HG02678 (cell line): ENCODE results near the gene PAWR.
"Not testable (repeated sequence)": the region's sequence is repeated elsewhere in the genome, so short reads cannot be mapped to it uniquely, and the experiment has no call there.

Source experiments
- ATAC-seq: cut with Tn5 transposase; IDR thresholded peaks from one replicate; pipeline ENCODE4 v1.9.1; 2021; ENCODE audit warnings: mild to moderate bottlenecking, moderate library complexity; ENCODE audit not compliant: unreplicated experiment

Gene PAWR

DNA sequence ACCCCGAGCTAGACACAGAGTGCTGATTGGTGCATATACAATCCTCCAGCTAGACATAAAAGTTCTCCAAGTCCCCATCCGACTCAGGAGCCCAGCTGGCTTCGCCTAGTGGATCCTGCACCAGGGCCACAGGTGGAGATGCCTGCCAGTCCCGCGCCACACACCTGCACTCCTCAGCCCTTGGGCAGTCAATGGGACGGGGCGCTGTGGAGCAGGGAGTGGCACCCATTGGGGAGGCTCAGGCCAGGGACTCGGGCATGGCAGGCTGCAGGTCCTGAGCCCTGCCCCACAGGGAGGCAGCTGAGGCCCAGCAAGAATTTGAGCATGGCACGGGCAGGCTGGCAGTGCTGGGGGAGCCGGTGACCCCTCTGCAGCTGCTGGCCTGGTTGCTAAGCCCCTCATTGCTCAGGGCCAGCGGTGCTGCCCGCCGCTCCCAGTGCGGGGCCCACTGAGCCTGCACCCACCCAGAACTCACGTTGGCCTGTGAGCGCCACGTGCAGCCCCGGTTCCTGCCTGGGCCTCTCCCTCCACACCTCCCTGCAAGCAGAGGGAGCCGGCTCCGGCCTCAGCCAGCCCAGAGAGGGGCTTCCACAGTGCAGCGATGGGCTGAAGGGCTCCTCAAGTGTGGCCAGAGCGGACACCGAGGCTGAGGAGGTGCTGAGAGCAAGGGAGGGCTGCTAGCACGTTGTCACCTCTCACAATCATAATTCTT, 136.7 kb downstream of the PAWR start:
- no peak for ATAC-seq

DNA sequence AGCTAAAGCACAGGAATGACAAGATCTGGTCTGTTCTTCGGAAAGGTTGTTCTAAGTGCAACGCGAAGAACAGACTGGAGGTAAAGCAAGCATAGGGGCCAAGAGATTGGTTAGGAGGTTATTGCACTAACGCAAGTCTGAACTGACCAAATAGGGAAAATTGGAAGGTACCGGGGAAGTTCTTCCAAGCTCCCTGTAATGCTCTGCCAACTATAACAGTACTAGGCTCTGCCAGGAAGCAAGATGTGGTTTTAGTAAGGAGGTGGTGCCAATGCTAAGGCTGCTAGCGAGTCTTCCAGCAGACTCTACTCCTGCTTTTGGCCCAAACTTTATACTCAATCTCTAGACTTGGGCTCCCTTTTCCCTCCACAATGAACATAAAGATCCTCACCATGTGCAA, 138.6 kb downstream of the PAWR start:
- no peak for ATAC-seq

DNA sequence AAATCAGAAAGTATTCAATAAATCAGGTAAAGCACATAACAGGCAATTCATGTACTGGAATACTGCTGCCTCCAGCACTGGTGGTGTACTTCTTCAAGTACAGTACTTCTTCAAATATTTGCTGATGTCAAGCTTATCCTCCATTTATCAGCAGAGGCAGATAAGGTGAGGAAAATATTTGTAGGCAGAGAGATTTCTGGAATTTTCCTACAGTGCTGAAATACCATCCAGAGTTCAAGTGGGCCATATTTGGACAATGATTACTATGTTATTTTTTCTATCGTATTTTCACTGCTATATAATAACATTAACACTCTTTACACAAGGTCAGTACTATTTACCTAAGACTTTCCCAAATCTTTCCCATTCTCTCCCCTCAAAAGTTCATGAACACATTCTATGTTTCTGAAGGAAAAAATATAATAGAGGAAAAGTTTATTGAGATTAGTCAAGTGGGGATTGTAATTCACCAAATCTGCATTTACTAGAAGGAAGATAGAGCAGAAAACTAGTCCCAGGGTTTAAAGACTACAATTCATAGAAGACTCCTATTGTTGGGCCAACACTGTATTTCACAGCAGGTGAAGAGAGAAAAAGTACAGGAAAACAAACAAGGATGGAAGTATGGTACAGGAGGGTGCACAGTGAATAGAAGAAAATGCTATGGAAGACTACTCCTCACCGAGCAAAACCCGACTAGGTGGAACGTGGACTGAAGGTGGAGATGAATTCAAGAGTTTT, 141.1 kb downstream of the PAWR start:
- ATAC-seq = no peak

DNA sequence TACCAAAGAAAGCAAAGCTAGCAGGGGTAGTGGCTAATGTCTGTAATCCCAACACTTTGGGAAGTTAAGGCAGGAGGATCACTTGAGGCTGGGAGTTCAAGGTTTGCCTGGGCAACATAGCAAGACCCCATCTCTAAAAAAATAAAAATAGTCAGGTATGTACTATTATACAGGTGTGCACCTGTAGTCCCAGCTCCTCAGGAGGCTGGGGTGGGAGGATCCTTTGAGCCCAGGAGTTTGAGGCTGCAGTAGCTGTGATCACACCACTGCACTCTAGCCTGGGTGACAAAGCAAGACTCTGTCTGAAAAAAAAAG, 142.2 kb downstream of the PAWR start:
- ATAC-seq = no peak

DNA sequence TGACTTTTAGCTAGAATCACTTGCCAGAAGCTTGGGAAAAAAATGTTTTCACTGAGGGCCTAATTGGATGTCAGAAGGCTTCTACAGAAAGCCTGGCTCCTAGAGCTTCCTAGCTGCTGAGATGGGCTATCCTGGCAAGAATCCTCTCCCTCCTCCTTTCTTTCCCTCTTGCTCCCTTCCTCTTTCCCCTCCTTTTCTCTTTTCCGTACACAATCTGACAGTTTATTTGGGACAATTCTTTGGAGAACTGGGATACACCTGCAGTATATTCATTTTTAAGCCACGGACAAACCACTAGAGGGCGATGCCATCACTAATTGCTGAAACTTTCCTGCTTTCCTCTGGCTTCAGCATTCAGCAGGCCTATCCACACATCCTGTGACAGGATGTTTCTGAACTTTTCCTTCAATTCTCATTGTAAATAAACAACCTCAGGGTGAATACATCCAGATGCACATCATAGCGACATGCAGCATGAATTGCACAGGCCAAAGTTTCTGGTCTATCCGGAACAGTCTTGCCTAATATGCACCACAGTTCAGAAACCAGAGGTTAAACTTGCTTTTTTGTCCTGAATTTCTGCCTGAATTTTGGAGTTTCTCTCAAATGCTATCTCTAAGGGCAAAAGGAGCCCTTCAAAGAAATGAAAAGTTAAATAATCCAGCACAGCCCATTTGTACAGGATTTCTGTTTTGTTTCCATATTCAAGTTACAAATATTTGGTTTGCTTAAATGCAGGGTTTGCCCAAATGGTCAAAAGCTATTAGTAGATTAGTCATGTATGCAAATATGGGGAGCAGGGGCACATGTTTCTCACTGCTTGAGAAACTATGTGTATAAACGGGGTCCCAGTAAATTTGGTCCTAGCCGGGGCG, 142.8 kb downstream of the PAWR start:
- peak; percentile 76 for ATAC-seq

DNA sequence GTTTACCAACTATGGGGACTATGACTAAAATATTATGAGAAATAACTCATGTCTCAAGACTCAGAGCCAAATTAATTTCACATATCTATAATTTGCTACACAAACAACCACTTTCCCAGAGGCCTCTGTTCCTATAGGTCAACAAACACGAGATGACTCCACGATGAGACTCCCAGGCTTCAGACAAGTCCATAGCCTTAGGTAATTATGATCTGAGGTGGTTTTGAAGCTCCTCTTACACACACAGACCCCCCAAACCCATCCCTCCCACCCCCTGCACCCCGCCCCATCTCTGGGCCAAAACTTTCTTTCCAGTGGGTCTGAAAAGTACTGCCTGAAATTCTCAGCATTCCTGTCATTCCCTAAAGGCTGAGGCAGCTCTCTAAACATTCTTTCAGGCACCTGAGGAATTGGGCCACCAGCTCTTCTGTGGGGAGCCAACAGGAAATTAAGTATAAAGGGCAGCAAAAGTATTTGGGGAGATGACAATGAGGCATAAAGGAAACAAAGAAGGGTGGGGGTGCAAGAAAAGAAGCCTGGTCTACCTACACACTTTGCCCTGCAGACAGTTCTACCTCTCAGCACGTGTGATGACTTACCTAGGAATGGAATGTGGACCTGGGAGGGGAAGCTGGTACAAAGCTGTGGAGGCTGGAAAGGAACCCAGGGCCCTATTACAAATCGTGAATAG, 143.6 kb downstream of the PAWR start:
- ATAC-seq = no peak

DNA sequence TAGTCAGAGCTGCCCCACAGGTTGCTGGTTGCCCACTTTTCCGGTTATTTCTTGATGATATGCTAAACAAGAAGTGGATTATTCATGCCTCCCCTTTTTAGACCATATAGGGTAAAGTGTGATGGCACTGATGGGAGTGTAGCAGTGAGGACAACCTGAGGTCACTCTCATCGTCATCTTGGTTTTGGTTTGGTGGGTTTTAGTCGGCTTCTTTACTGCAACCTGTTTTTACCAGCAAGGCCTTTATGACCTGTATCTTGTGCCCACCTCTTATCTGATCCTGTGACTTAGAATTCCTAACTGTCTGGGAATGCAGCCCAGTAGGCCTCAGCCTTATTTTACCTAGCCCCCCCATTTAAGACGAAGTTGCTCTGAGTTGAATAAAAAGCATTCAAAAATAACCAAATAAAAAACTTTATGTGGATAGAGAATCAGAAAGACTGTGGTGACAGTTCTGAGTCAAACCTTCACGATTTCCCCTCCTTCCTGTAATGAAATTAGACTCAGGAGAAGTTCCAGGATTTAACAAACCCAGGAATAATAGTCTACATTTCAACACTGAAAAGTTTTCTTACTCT, 144.2 kb downstream of the PAWR start:
- ATAC-seq = no peak

DNA sequence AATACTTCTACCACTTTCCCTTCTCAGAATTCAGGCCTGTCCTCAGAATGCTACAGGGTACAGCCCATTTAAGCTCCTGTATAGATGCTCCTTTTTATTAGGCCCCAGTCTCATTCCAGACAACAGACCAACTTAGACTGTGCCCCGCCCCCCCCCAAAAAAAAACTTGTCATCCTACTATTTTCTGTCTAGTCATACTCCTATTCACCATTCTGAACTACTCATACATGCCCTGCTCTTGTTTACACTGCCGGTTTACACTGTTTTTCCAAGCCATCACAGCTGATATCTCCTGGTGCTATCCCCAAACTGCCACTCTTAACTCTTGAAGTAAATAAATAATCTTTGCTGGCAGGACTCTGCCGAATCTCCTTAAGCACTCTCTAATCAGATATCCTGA, 146.3 kb downstream of the PAWR start:
- not testable (repeated sequence) for ATAC-seq

DNA sequence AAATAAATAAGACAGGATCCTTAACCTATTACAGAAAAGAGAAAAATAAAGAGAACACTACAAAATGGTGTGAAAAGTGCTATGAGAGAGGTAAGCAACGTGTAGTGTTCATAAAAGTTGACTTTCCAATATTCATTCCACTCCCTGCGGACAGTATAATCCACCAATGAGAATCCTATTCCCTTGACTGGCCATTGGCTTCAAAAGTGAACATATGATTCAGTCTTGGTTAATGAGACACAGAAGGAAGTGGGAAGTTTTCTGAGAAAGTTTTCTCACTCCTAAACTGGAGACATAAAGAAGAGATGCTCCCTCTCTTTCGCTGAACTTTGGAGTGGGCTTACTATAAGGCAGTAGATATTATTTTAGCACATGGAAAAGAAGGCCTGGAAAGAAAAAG, 153.1 kb downstream of the PAWR start:
- ATAC-seq = no peak

DNA sequence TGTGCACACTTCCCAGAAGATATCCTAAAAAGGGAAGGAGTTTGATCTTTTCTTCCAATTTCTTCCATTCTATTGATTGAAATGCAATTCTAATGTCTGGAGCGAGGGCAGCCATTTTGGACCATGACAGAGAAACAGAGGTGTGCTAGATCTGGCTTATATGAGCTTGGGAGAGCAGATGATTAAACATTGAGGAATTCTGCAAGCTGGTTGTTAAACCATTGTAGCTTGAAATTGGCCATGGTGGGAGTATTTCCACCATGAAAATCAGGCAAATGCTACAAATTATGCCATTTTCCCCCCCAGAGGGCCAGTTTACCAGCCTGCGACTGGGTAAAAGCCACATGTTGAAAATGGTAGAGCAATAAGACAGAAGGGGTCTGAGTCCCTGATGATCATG, 155.0 kb downstream of the PAWR start:
- ATAC-seq = no peak
